Activated CD4-positive, alpha-beta T cell treated with anti-CD3 and anti-CD28 coated beads, Interleukin-2, amount 50 U/mL, for 4 hours (primary cell): ENCODE data around the gene NDUFA11.
"Not testable (repeated sequence)": the region's sequence is repeated elsewhere in the genome, so short reads cannot be mapped to it uniquely, and the experiment has no call there.

ENCODE experiments used
- DNase-seq, 2 experiments: peaks; one replicate each; pipeline ENCODE4 v3.0.0-alpha.2; 2020

NDUFA11 gene

DNA sequence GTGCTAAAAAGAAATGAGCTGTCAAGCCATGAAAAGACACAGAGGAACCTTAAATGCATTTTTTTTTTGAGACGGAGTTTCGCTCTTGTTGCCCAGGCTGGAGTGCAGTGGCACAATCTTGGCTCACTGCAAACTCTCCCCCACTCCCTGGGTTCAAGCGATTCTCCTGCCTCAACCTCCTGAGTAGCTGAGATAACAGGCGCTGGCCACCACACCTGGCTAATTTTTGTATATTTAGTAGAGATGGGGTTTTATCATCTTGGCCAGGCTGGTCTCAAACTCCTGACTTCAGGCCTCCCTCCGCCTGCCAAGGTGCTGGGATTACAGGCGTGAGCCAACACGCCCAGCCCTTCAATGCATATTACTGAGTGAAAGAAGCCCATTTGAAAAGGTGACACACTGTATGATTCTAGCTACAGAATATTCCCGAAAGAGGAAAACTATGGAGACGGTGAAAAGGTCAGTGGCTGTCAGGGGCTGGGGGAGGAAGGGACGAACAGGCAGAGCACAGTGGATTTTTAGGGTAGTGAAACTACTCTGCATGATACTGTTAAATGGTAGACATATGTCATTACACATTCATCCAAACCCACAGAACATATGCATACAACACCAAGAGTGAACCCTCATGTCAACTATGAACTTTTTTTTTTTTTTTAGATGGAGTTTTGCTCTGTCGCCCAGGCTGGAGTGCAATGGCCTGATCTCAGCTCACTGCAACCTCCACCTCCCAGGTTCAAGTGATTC lies 19.4 kb downstream of the NDUFA11 start:
- not testable (repeated sequence) for DNase-seq

DNA sequence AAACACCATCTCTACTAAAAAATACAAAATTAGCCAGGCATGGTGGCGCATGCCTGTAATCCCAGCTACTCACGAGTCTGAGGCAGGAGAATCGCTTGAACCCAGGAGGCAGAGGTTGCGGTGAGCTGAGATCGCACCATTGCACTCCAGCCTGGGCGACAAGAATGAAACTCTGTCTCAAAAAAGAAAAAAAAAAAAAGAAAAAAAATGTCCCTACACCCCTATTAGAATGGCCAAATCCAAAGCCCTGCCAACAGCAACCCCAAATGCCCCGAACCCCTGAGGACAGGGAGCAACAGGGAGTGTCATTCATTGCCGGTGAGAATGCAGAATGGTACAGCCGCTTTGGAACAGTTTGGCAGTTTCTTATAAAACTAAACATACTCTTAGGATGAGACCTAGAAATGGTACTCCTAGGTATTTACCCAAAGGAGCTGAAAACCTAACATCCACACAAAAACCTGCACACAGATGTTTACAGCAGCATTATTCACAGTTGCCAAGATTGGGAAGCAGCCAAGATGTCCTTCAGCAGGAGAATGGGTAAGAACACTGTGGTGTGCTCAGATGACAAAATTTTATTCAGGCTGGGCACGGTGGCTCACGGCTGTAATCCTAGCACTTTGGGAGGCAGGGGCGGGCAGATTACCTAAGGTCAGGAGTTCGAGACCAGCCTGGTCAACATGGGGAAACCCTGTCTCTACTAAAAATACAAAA lies 20.3 kb downstream of the NDUFA11 start:
- not testable (repeated sequence) for DNase-seq

DNA sequence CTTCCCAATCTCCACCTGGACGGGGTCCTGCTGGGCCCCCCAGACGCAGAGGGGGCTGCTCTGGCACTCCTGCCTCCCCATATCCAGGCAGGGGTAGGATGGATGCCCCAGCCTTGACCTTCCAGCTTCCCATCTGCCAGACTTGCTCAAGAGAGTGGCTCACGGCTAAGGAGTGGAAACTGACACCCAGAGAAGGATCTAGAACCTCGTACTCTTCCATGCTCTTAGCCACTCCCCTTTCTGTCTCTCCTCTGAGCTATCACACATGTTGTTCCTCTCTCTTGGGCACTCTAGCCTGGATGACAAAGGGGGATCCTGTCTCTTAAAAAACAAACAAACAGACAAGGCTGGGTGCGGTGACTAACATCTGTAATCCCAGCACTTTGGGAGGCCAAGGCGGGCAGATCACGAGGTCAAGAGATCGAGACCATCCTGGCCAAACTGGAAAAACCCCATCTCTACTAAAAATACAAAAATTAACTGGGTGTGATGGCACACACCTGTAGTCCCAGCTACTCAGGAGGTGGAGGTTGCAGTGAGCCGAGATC lies 21.1 kb downstream of the NDUFA11 start:
- DNase-seq, result no peak

DNA sequence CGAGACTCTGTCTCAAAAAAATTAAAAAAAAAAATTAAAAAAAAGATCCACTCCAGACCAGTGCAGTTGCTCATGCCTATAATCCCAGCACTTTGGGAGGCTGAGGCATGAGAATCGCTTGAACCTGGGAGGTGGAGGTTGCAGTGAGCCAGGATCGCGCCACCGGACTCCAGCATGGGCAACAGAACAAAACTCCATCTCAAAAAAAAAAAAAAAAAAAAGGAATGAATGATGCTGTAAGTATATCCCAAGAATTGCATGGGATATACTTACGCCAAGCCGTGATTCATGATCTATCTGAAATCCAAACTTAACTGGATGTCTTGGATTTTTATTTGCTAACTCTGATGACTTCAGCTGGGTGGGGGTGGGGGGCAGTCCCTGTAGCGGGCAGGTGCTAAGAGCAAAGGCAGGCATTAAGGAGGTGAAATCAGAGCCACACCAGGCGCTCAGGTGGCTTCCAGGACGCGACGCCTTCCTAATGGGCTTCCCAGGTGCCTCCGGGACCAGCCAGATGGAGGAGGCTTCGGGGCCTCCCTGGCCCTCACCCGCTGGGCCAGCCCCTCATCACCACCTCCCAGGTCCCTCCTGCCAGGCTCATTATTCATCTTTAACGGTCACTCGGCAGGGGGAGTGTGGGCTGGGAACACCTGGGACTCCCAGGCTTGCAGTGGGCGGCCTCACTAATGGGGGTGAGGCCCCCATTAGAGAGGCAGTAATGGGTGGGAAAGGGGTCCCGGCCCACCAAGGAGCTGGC lies 21.9 kb downstream of the NDUFA11 start:
- no peak for DNase-seq

DNA sequence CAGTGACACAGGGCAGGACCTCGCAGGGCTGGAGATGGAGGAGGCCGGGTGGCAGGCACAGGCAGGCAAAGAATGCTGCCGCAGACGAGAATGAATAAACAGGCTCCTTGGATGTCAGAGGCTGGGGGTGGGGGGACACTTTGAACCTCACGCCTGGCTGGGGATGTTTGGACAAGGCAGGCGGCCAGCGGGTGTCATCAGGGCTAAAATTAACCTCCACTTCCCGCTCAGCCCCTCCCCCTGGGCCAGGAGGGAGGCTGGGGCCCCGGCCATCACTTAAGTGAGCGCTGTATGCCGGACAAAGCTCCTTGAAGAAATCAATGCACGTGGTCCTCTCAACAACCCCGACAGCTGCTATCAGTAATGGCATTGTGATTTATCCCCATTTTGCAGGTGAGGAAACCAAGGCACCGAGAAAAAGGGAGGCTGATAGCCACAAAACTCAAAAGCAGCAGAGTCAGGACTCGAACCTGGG lies 22.9 kb downstream of the NDUFA11 start:
- DNase-seq, result no peak

DNA sequence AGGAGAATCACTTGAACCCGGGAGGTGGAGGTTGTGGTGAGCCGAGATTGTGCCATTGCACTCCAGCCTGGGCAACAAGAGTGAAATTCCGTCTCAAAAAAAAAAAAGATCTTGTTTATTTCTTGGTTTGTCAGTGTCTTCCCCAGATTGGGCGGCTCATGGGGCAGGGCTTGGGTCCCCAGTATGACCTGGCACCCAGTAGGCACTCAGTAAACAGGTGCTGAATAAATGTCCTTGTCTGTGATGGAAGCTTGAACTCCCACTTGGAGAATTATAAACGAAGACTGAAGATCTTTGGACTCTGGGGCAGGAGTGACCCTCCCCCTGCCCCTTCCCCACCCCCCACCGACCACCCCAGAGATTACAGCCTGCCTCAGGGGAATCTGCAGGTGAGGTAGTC lies 23.4 kb downstream of the NDUFA11 start:
- DNase-seq, result no peak

DNA sequence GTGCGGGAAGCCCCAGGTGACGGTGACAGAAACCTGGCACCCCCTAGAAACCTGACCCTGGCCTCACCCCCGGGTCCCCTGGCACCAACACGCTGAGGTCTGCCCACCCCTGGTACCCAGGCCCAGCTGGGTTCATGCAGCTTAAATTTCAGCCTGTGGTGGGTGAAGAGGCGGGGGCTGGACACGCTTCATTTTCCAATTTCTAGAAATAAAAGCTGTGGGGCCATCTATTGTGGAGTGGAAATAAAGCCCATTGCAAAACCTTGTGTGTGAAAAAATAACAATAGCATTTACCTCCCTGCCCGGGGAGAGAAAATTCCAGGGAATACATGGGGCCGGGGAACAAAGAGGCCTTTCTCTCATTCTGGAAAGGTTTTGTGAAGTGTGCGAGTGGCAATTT lies 25.7 kb downstream of the NDUFA11 start:
- no peak for DNase-seq

DNA sequence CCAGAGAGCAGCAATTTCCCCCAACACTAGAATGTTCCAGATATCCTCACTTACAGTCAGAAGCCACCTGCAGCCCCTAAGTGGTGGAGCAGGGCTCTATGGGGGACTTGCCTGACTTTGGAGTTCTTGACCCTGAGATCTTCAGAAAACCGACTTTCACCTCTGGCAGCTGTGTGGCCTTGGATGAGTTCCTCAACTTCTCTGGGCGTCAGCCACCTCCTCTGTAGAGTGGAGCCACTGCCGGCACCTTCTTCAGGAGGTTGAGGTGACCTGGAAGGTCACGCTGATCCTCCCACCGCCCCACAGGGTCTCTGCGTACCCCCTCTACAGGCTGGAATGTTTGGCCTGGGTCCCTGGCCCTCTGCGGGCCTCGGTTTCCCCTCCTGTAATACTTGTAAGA lies 26.2 kb downstream of the NDUFA11 start:
- no peak for DNase-seq

DNA sequence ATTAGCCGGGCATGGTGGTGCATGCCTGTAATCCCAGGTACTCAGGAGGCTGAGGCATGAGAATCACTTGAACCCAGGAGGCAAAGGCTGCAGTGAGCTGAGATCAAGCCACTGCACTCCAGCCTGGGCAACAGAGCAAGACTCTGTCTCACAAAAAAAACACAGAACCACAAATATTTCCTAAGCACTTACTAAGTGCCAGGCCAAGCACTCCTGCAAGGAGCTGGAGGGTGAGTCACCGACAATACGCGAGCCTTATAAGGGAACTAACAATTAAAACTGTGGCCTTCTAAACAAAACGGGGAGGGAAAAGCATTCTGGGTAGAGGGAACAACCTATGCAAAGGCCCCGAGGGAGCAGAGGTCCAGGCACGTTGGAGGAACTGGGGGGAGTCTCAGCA lies 29.1 kb downstream of the NDUFA11 start:
- not testable (repeated sequence) for DNase-seq

DNA sequence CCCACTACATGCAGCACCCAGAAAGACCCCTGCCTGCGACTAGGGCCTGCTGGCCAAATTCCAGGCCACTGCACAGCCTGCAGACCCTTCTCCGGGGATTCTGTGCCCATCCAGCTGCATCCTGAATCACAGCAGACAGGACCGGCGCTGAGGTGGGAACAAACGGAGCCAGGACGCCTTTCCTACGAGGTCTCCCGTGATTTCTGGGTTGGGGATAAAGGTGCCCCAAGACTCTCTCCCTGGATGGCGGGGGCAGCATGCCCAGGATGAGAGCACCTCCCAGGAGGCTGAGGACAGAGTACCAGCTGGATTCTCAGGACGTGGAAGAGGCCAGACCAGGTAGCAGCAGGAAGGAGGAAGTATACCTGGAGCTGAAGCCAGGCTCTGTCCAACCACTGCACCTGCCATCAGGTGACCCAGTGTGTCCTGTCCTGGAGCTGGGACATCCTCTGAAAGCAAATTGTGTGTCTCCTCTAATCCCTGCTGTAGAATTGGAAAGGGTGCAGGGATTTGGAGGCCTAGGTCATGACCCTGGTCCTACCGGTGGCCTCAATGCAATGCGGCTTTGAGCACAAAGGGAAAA lies 29.9 kb downstream of the NDUFA11 start:
- DNase-seq, result no peak

DNA sequence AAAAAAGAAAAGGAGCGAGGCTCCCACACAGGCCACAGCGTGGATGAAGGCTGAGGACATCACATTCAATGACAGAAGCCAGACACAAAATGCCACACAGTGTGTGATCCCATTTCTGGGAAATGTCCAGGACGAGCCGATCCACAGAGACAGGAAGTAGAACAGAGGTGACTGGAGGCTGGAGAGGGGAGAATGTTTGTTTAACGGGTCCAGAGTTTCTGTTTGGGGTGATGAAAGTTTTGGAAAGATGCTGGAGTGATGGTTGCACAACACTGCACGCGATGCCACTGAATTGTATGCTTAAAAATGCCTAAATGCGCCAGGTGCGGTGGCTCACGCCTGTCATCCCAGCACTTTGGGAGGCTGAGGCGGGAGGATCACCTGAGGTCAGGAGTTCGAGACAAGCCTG lies 32.6 kb downstream of the NDUFA11 start:
- DNase-seq, result no peak

DNA sequence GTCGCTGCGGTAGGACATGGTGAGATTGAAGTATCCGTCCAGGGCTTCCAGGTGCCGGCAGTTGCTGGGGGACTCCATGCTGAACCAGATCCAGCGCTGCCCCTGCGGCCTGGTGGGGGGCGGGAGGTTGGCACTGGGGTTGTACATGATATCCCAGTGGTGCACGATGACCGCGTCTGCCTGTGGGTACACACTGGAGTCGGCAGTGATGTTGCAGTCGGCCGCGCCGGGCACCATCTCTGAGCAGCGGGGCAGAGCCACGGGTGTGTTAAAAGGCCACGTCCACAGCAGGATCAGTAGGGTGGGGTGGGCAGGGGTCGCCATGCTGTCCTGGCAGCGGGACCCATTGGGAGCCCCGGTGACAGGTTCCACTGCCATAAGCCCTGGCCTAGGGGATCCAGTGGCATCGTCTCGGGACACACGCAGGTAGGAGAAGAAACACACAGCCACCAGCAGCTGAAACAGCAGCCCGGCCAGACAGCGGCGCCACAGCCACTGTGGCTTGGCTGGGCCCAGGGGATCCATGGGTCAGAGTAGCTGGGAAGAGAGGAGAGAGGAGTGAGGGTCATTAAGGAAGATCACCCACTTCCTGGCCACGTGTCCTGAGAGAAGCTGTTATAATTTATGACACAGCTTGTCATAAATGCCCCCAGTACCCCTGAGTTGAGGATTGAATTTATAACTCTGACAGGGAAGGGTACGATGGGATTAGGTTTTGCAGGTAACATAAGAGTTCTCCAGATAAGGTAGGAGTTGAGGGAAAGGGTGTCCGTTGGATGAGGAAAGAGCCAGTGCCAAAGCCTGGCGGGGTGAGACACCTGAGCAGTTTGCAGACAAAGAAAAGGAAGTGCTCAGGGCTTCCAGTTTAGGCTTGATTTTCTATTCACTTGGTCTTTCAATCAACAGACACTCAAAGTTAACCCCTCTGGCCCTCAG lies 36.1 kb downstream of the NDUFA11 start:
- no peak for DNase-seq

DNA sequence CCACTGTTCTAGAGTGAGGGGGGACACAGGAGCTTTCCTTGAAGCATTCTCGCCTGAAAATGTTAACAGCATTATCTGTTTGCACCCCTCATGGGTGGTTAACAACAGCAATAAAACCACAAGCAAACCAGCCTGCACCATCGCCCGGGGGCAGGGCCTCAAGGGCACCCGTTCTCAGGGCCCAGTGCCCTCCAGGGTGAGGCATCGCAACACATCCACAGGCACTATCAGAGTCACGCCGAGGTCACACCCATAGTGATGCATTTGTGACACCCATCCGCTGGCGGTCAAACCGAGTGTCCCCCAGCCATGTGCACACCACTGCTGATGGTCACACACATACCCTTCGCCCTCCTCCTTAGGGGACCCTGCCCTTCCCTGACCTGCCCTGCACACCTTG lies 37.8 kb downstream of the NDUFA11 start:
- DNase-seq, result no peak

DNA sequence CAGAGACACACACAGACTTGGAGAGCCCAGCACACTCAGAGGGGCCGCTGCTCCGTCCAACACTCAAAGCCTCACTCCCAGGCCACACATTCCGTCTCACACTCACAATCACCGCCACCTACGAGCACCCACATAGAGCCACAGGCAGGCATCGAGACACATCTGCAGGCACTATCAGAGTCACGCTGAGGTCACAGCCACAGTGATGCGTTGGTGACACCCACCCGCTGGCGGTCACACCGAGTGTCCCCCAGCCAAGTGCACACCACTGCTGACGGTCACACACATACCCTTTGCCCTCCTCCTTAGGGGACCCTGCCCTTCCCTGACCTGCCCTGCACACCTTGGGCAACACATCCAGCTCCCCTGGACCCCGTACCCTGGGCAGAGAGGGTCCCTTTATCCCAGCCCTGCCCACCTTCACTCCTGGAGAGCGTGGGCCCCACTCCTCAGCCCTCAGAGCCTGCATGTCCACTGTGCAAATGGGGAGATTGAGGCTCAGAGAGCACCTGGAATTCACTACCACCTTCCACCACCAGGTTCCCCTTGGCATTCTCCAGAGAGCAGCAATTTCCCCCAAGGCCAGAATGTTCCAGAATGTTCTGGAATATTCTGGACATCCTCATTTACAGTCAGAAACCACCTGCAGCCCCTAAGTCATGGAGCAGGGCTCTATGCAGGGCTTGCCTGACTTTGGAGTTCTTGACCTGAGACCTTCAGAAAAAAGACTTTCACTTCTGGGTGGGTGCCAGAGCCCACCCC lies 38.7 kb downstream of the NDUFA11 start:
- DNase-seq, result no peak

DNA sequence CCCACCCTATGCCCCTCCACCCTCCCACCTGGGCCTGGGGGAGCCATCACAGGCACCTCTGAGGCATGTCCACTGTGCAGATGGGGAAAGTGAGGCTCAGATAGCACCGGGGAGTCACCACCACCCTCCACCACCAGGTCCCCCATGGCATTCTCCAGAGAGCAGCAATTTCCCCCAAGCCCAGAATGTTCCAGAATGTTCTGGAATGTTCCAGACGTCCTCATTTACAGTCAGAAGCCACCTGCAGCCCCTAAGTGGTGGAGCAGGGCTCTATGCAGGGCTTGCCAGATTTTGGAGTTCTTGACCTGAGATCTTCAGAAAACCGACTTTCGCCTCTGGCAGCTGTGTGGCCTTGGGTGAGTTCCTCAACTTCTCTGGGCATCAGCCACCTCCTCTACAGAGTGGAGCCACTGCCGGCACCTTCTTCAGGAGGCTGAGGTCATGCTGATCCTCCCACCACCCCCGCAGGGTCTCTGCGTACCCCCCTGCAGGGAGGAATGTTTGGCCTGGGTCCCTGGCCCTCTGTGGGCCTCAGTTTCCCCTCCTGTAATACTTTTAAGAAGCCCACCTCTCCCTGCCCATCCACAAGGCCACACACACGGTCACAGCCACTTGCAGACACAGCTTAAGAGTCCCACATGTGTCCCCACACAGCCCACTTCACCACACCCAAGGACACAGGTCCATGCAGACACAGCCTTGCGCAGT lies 39.4 kb downstream of the NDUFA11 start:
- no peak for DNase-seq

DNA sequence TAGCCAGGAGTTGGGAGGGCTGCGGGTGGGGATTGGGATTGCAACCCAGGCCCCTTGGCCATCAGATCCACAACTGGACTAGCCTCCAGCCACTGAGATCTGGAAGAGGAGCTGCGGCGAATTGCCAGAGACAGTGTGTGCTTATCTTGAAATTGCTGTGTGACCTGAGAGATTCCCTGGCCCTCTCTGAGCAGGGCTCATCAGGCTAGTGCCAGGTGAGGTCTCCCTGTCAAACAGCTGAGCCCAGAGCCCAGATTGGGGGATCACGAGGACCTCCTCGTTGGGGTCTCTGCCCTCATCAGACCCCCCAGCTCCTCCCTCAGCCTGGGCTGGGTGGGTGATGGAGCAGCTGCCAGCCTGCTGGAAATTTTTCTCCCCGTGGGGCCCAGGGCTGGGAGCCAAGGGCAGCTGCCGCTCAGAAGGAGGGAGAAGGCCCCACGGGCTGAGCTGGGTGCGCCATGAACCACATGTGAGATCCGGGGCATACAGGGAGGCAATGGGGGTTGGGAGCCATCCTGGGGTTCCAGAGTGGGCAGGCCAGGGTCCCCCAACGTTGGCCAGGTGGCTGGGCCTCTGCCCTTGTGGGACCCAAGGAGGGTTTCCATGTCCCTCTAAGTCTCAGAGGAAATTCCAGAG lies 40.4 kb downstream of the NDUFA11 start:
- no peak for DNase-seq

DNA sequence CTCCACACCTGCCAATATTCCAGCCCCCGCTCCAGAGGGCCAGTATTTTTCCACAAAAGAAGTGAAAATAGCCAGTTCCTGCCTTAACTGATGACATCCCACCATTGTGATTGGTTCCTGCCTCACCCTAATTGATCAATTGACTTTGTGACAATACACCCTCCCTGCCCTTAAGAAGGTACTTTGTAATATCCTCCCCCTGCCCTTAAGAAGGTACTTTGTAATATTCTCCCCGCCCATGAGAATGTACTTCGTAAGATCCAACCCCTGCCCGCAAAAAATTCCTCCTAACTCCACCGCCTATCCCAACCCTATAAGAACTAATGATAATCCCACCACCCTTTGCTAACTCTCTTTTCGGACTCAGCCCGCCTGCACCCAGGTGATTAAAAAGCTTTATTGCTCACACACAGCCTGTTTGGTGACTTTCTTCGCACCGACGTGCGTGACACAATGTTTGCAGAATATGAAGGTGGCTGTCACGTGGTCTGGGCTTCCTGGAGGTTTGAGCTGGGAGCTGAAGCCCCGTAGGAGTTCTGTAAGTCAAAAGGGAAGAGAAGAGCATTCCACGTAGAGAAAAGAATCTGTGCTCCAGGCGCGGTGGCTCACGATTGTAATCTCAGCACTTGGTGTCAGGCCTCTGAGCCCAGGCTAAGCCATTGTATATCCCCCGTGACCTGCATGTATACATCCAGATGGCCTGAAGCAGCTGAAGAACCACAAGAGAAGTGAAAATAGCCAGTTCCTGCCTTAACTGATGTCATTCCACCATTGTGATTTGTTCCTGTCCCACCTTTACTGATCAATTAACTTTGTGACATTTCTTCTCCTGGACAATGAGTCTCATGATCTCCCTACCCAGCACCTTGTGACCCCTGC lies 46.1 kb downstream of the NDUFA11 start:
- no peak for DNase-seq

DNA sequence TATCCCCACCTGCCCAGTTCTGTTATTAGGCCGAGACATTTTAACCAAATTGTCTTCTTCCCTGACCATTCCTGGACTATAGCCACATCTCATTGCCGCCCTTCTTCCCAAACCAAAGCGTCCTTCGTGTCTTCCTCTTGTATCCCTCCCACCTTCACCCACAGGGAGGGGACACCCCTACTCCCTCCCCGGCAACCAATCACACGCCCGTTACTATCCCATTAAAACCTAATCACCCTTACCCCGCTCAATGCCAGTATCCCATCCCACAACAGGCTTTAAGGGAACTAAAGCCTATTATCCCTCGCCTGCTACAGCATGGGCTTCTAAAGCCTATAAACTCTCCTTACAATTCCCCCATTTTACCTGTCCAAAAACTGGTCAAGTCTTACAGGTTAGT lies 48.4 kb downstream of the NDUFA11 start:
- DNase-seq, result not testable (repeated sequence)

DNA sequence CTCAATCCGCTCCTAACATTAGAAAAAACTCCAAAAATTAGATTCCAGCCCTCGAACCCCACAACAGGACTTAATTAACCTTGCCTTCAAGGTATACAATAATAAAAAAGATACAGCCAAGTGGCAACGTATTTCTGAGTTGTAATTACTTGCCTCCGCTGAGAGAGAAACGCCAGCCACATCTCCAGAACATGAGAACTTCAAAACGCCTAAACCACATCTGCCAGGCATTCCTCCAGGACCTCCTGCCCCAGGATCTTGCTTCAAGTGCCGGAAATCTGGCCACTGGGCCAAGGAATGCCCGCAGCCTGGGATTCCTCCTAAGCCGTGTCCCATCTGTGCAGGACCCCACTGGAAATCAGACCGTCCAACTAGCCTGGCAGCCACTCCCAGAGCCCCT lies 49.5 kb downstream of the NDUFA11 start:
- not testable (repeated sequence) for DNase-seq
